ENCODE results near the gene C22orf39.

The C22orf39 gene

GRCh38 chr22:19419086-19419463, 28.4 kb downstream of the C22orf39 start:
- H3K4me3 ChIP-seq (replicated peaks in 1 of 2; ENCODE audit: low read depth in 2 of 2, low read length in 2 of 2): no peak overlapping the region
- TF ChIP-seq CTCF (IDR thresholded peaks at IDR 0.05; ENCODE audit: low read depth, low read length): no peak

GRCh38 chr22:19412923-19413322, 34.6 kb downstream of the C22orf39 start:
- no peak overlapping the region for H3K4me3 ChIP-seq (replicated peaks in 1 of 2; ENCODE audit: low read depth in 2 of 2, low read length in 2 of 2)
- DNase-seq (ENCODE audit: low read depth in 2 of 2): no peak
- TF ChIP-seq CTCF (IDR thresholded peaks at IDR 0.05; ENCODE audit: low read depth, low read length): no peak

More at GRCh38 chr22:19419086-19419463, 28.4 kb downstream of the C22orf39 start:
- no peak for DNase-seq (ENCODE audit: low read depth in 2 of 2)

GRCh38 chr22:19412478-19412877, 35.0 kb downstream of the C22orf39 start:
- H3K4me3 ChIP-seq (replicated peaks in 1 of 2; ENCODE audit: low read depth in 2 of 2, low read length in 2 of 2): no peak overlapping the region
- no peak for TF ChIP-seq CTCF (IDR thresholded peaks at IDR 0.05; ENCODE audit: low read depth, low read length)
- DNase-seq (ENCODE audit: low read depth in 2 of 2): no peak

GRCh38 chr22:19411690-19412045, 35.8 kb downstream of the C22orf39 start:
- H3K4me3 ChIP-seq (replicated peaks in 1 of 2; ENCODE audit: low read depth in 2 of 2, low read length in 2 of 2): no peak overlapping the region
- no peak for DNase-seq (ENCODE audit: low read depth in 2 of 2)
- TF ChIP-seq CTCF (IDR thresholded peaks at IDR 0.05; ENCODE audit: low read depth, low read length): no peak

- no peak for TF ChIP-seq CTCF (IDR thresholded peaks at IDR 0.05; ENCODE audit: low read depth, low read length)
- DNase-seq (ENCODE audit: low read depth in 2 of 2): no peak
- no peak overlapping the region for H3K4me3 ChIP-seq (replicated peaks in 1 of 2; ENCODE audit: low read depth in 2 of 2, low read length in 2 of 2)
Observed at GRCh38 chr22:19410941-19411689, 36.4 kb downstream of the C22orf39 start.

- no peak for TF ChIP-seq CTCF (IDR thresholded peaks at IDR 0.05; ENCODE audit: low read depth, low read length)
- peak; percentile 16 to 41 for DNase-seq (ENCODE audit: low read depth in 2 of 2)
- no peak overlapping the region for H3K4me3 ChIP-seq (replicated peaks in 1 of 2; ENCODE audit: low read depth in 2 of 2, low read length in 2 of 2)
Observed at GRCh38 chr22:19407649-19408606, 39.6 kb downstream of the C22orf39 start.
